Gastroesophageal sphincter (tissue), 3 donors: ENCODE measurements around the gene UBXN4.

ENCODE experiments used
- POLR2AphosphoS5 ChIP-seq: sonication (generic); formaldehyde crosslinking; IDR thresholded peaks from one replicate; pipeline ENCODE4 v1.6.1; 2017; ENCODE audit warnings: antibody characterized with exemption
- TF ChIP-seq, protein P1 (sequence below), 4 experiments: fragments of 200-600 bp in 2 of 4; fragments of 450-650 bp in 2 of 4; sonication (generic) in 1 of 4; IDR thresholded peaks; one replicate each; pipeline ENCODE4 v1.5.1; 2017 to 2019; ENCODE audit warnings: antibody characterized with exemption in 4 of 4, mild to moderate bottlenecking in 2 of 4, moderate library complexity in 2 of 4

DNA sequence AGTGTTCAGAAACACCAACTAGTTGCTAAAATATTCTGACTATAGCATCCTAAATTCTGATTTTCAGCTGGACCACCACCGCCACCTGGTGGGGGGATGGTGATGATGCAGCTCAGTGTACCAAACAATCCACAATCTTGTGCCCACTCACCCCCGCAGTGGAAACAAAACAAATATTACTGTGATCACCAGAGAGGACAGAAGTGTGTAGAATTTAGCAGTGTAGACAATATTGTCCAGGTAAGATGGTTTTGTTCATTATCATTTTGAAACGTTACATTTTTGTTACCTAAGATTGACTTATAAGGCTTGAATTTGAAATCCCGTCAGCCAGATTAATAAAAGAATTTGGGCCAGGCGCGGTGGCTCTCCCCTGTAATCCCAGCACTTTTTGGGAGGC lies 31.7 kb upstream of the UBXN4 start:
- TF ChIP-seq, protein P1, sequence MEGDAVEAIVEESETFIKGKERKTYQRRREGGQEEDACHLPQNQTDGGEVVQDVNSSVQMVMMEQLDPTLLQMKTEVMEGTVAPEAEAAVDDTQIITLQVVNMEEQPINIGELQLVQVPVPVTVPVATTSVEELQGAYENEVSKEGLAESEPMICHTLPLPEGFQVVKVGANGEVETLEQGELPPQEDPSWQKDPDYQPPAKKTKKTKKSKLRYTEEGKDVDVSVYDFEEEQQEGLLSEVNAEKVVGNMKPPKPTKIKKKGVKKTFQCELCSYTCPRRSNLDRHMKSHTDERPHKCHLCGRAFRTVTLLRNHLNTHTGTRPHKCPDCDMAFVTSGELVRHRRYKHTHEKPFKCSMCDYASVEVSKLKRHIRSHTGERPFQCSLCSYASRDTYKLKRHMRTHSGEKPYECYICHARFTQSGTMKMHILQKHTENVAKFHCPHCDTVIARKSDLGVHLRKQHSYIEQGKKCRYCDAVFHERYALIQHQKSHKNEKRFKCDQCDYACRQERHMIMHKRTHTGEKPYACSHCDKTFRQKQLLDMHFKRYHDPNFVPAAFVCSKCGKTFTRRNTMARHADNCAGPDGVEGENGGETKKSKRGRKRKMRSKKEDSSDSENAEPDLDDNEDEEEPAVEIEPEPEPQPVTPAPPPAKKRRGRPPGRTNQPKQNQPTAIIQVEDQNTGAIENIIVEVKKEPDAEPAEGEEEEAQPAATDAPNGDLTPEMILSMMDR (IDR thresholded peaks at IDR 0.05), result peak; percentile 73 to 95 (median 88)
- TF ChIP-seq POLR2AphosphoS5, result no peak
